IPS DF 4.7 (cell line): ENCODE data around the gene MRPL23.

ENCODE experiments used
- DNase-seq: peaks from one replicate; pipeline ENCODE4 v3.0.0-alpha.2; 2013; ENCODE audit warnings: low spot score; ENCODE audit errors: extremely low read depth

MRPL23 gene

DNA sequence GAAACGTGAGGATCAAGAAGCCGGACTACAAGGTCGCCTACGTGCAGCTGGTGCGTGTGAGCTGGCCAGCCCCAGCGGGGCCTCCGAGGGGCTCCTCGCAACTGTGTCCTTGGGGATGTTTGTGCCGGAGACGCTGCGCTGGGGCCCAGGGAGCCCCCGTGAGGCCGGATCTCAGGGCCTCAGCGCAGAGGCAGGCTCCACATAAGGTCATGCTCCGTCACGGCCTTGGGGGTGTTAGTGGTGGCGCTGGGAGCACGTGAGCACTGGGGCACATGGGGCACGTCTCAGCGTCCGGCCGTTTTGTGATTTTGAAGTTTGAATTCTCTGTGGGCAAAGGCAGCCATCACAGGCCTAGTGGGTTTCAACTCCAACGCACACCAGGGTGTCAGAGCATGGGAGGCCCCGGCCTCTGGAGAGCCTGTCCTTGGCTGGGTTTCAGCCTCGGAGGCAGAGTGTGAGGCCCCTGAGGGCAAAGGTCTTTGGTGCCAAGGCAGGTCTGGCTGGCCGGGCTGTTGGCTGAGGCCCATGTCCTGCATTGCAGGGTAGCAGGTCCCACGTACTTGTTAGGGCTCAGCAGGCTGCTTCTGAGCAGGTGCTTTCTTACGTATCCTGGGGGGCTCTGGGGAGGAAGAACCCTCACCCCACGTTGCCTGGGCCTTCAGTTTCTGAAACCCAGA lies 5.8 kb downstream of the MRPL23 start:
- DNase-seq = no peak

DNA sequence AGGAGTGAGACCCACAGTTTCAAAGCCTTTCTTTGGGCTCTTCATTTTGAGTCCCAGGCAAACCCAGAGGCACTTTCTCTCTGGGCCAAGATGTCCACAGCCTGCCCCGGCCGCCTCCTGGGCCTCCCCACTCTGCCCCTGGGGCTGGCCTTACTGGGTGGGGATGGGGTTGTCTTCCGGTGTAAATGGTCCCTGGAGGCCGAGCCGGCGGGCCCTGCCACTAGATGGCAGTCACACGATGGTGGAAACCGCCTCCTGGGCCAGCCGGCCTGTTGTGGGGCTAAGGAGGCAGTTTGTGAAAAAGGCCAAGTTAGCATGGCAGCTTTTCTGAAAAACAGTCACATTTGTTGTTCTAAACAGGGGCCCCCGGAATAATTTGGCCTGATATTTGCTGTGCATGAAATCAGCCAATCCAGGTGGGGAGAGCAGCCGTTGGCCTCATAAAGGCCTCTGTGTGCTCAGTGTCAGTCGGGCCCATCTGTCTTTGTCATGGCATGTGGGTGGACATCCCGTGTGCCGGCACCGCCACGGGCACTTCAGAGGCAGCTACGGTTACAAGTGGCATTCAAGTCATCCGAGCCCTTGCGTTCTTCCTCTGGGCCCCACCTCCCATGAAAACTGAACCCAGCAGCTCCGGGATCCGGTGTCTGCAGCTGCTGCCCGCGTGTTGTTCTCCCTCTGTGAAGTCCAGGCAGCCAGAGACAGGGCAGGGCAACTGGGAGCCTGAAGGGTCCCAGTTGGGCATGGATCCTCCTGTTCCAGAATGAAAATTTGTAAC lies 6.5 kb downstream of the MRPL23 start:
- DNase-seq = no peak

DNA sequence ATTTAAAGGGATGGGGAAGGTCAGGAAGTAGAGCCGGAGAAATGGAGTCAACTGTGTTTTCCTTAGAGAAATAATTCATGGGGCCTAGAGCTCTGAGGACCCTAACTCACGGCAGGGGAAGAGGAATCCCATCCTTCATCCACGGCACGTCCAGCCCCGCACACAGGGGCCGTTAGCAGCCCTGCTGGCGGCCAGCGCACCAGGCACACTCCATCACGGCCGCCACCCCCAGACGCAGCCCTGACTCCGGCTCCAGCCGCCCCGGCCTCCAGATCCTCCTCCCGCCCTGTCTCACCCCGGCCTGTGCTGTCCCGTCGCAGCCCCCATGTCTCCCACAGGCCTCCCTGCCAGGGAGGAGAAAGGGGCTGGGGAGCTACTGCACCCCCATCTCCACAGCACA lies 11.2 kb downstream of the MRPL23 start:
- DNase-seq = no peak

DNA sequence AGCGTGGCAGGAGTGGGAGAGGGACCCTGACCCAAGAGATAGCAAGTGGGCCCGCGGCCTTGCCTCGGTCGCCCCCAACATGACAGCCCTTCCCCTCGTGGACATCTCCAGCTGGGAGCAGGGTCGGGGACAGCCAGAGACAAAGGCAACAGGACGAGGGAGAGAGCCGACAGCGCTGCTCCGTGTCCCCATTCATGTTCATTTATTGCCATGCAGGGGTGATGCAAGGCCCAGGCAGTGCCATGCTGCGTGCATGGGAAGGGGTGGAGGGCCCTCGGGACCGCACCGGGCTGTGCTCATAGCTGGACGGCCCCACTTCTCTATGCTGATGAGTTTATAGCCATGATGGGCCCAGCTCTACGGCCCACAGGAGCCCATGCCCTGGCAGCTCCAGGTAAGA lies 12.7 kb downstream of the MRPL23 start:
- DNase-seq = no peak

DNA sequence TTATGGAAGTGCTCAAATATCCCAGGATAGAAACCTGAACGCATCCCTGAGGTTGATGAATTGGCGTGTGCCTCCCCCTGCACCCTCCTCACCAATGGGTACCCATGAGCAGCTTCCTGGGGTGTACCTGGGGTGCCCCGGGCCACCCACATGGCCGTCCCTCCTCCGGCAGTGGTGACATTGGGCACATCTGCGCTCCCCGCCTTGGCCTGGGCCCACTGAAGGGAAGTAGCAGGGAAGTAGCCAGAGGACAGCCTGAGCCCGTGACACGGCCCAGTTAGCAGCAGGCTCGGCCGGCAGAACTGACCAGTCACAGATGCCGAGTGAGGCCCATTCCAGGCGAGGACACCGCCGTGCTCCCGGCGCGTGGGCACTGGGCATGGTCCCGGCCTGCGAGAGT lies 16.7 kb downstream of the MRPL23 start:
- no peak for DNase-seq

DNA sequence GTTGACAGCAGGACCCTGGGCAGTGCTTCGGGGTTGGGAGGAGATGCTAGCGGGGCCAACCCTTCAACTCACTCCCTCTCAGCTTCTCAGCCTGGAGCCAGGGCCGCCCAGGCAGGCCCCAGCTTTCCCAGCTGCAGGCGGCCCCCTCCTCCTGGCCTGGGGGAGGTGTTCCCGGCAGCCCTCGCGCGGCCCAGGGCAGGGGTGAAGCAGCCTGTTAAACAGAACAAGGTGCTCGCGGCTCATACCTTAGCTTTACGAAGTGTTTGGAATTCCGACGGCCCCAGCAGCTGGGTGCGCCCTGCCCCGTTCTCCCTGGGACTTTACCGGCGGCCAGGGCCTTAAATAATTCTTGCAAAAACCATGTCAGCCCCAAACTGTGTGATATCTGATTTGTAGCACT lies 17.2 kb downstream of the MRPL23 start:
- DNase-seq = no peak

DNA sequence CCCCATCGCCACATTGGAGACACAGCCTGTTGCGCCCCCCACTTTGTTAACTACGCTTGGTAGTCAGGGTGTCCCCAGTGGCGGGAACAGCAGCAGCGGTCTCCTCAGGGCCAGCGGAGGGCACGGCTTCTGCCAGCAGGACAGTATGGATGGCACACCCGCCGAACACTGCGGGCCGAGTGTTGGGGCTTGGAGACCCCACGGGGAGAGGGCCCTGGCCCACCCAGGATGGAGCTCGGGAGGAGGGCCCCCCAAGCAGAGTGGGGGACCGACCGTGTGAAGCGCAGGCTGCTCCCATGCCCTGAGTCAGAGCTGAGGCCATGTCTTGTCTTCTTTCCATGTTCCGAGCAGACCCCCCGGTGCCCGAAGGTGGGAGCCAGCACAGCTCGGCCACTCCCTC lies 17.8 kb downstream of the MRPL23 start:
- no peak for DNase-seq

DNA sequence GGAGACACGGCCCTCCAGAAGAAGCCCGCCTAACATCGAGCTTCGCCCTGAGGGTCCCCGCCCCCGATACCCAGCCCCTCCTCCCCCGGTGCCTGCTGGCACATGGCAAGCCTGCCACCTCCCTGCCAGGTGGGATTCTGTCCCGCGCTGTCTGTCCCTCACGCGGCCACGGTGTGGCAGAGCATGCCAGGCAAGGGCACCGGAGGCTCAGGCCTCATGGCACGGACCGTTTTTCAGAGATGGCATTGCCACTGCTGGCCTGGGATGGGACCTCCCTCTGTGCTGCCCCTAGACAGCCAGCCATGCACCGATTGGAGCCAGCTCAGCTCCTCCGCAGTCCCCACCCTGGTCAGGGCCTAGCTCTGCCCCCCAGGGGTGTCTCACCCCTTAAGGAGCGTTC lies 19.4 kb downstream of the MRPL23 start:
- DNase-seq = no peak

DNA sequence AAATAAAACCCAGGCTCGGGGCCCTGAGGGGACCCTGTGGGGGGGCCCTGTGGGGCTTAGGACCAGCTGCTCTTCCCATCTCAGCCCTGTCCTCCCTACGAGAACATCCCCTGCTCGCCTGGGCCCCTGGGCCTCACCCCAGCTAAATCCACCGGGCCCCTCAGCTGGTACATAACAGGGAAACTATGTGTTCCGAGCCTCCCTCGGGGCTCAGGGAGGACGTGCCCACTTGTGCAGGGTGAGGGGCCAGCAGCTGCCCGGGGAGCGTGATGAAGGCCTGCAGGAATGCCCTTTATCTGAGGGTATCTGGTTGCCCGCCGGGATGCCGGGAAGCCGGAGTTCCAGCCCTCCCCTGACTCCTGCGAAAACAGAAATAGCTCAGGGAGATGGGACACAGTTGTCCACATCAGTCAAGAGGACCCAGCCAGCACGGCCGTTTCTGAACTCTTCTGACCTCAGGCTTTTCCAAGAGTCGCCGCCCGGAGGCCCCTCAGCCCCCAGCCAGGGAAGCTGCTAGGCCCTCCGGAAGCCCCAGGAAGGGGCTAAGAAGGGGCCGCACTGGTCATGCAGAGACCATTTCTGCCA lies 20.6 kb downstream of the MRPL23 start:
- DNase-seq = no peak

DNA sequence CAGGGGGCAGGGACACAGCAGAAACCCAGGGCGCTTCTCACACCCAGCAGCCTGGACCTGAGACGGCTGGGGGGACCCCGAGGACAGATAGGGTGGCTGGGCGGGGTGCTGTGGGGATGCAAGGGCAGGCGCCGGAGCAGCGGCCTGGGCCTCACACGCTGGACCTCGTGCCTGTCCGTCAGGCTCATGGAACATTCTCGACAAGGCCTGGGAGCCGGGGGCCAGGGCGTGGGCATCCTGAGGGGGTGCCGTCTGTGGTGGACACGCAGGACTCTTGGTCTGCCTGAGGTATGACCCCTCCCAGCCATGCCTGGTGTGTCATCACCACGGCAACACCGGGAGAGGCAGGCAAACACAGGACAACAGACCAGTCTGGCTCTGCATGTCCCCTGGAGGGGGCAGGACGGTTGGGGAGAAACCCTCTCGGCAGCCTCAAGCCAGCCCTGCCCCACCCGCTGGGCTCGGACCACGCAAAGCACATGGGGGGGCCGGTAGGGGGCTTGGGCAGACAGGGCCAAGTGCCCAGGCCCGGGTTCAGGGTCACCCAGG lies 21.4 kb downstream of the MRPL23 start:
- no peak for DNase-seq

DNA sequence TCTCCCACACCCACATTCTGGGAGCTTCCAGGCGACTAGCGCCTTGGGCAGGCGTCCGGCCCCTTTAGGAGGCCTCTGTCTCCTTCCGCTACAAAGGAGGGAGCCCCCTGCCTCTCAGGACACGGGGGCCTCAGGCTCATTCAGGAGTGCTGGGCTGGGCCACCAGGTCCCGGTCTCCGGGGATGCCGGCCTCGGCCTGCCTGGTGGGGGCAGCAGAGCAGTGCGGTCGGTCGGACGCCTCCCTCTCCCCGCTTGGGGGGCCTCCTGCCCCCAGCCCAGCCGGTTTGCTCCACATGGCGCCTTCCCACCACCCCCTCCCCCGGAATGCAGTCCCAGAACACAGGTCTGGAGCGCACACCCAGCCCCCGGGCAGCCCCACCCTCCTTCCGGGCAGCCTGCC lies 21.9 kb downstream of the MRPL23 start:
- no peak for DNase-seq

DNA sequence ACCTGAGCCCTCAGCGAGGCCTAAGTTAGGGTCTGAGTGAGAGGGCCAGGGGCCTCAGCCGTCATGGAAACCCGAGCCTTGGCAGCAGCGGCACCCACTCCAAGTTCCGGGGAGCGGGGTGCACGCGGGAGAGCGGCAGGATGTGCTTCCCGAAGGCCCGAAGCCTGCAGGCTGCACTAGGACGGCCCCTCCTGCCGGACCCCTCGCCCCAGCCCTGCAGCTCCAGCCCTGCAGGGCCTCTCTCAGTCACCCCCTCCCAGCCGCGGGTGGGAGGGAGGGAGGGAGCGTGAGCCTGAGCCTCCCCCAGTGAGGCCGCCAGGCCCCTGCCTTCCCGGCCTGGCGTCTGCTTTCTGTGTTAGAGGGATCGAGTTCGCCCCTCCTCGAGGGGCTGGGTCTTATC lies 22.6 kb downstream of the MRPL23 start:
- no peak for DNase-seq

DNA sequence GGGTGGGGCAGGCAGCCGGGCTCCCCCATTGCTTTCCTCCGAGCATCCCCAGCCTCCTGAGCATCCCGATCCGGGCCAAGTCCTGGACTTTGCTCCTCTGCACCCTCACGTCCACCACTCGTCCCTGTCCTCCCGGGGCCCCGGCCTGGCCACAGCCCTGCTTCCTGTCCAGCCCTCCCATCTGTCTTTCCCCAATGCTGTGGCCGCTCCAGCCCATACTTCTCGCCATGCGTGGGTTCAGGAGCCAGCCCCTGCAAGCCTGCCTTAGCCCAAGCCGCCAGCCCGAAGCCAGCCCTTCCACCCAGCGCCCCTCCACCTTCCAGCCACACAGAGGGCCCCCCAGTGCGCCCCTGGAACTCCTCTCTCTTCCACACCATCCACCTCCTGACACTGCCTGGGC lies 23.8 kb downstream of the MRPL23 start:
- no peak for DNase-seq

DNA sequence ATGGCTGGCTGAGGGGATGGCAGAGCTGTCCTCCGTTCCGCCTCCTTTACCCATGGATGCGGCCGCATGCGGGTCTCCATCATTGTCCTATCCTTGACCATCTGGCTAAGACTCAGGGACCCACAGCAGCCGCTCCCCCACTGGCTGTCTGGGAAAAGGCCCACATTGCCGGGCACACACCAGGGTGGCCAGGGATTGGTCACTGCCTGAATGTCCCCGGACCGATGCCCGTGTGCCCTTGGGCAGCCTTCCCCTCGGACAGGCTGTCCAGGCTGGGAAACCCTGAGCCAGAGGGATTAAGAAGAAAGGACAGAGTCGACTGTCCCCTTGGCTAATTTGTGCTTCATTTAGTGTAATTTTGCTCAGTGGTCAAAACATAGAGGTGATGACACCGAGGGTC lies 28.1 kb downstream of the MRPL23 start:
- DNase-seq = no peak

DNA sequence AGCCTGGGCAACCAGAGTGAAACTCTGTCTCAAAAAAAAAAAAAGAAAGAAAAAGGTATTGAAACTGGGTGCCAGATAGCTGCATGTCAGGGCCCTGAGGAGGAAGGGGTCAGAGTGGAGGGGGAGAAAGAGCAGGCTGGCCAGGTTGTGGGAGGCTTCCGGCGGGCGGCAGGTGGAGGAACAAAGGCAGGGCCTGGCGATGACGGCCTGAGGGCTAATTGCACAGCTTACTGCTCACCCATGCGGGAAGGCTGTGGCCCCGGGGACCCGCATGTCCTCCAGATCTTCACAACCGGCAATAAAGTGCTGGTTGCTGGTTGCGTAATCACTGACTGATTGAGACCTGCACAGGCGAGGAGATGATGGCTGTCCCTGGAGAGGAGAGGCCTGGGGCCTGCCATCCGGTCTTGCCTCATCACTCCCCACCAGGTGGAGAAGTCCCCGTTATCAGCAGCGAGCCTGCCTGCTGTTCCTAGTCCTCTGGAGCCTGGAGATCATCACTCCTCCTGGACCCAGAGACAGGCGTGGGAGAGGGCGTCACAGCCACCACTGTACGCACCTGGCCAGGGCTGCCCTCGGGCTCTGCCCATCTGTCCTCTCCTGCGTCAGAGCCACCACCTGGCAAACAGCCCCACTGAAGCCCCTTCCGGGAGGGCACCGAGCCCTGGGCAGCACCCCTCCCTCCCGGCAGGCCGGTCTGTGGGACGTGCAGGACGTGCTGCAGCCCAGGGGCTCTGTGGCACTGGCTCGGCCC lies 31.8 kb downstream of the MRPL23 start:
- DNase-seq = no peak

DNA sequence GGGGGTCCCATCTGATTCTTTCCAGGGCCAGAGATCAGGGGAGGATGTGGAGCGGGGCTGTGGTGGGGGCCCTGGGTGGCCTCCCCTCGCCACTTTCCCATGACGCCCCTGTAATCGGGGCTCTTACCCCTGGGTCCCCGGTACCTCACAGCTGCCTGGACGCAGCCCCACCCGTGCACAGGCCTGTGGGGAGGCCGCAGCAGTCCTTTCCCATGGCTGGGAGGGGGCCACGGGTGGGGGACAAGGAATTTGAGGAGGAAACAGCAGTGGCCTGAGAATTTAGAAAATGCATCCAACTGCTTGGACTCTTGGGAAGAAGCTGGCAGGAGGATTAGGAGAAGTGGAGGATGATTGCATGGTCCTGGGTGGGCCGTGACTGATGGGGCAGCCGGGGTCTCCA lies 32.5 kb downstream of the MRPL23 start:
- no peak for DNase-seq

DNA sequence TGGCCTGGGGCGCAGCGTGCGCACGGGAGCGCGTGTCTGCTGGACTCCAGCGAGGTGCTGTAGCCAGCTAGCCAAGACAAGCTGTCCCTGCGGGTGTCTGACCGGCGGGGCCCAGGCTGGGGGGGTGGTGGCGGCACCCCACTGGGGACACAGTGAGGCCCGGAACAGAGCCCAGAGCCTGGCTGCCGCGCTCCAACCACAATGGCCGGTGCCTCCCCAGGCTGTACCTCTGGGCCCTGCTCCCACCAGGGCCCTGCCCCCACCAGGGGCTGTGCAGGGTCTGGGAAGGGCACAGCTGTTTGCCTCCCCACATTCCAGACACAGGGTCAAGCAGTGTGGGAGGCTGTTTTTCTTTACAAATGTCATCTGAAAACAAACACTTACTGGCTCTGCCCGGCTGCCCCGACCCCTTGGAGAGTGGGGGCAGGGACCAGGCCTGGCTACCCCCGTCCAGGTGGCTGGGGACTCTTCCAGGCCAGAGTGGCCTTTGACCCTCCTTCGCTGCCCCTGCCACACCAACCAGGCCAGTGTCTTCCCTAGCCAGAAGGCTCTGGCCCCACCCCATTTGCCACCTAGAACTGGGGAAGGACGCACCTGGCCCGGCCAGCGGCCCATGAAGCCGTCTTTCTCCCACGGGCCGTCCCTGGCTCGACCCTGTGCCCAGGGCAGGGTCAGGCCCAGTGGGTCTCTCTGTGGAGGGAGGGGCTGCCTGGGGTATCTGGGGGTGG lies 35.9 kb downstream of the MRPL23 start:
- no peak for DNase-seq

DNA sequence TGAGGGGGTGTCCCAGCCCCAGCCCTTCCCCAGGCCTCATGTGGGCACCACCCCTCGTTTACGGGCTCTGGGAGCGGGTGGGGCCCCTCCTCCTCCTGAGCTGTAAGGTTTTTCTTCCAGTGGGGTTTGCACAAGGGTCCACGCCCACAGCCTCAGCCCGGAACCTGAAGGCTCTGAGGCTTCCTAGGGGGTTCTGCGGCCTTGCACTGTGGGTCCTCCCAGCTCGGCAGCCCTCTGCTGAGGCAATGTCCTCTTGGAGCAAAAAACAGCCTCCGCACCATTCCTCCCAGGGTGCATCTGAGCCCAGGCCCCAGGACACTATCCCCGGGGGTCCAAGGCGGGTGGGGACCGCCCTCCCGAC lies 36.4 kb downstream of the MRPL23 start:
- no peak for DNase-seq

DNA sequence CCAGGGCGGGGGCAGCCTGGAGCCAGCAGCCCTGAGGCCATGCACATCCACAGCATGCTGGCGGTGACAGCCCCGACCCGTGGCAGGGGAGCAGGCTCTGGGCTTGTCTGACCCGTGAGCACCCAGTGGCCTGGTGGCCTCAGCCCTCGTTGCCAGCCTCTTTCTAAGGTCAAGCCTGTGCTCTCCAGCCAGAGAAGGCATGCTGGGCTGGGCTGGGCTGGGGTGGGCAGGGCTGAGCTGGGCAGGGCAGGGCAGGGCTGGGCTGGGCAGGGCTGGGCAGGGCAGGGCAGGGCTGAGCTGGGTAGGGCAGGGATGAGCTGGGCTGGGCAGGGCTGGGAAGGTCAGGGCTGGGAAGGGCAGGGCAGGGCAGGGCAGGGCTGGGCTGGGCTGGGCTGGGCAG lies 39.9 kb downstream of the MRPL23 start:
- no peak for DNase-seq

DNA sequence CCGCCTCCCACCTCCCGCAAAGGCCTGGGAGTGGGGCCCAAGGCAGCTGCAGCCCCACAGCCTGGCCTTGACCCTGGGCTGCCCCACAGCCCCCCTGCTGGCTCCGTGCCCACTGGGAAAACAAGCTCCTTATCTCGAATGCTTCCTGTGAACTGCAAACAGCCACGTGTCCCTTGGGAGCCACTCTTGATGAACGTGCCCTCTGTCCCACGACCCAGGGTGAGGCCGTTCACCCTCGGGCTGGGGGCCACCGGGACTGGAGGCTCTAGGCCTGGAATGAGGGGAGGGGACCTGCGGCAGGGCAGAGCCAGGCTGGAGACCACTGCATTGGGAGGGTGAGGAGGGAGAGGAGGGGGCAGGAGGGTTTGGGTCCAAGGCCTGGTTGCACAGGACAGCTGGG lies 41.0 kb downstream of the MRPL23 start:
- no peak for DNase-seq

DNA sequence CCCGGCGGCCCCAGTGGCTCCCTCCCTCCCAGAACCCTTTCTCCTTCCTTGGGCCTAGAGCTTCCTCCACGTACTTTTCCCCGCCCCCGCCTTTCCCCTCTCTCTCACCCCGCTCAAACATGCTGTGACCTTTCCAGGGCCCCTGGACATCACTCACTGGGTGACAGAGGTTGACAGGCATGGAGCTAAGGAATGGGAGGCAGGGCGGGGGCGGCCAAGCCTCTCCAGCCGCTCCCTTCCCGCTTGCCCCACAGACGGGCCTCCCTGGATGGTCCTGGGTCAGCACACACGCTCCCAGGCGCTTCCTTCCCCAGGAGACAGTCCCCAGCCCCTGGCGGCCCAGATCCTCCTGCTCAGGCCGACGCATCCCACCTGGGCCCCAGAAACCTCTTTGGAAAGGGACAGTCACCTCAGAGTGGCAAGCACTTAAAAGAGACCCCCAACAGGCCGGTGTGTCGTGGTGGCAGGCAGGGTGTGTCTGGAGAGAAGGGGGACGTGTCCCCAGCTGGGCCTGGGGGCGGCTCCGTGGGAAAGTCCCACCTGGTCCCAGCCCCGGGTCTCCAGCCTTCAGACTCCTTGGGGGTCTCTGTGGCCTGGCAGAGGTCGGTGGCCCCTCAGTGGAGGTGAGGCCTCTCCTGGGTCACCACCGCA lies 41.7 kb downstream of the MRPL23 start:
- DNase-seq = no peak
